ENCODE measurements around the gene CACNB2. TPM values are rescaled to one million over a fixed set of nuclear protein-coding genes. Genes with fewer than 3 reads are reported as not detected.

The CACNB2 gene
- total RNA-seq, 1 experiment from 2014 or later, result not detected

GRCh38 chr10:18406136-18406535 is 265.9 kb downstream of the CACNB2 start:
- Histone ChIP-seq H3F3A (ENCODE audit: insufficient read depth, low read depth) (no peaks in the 10 kb centered on the region), H3K9me3 (ENCODE audit: insufficient read depth, low read depth) (no peaks in the 10 kb centered on the region), H3K4me2 (no peak overlapping the region), H3K36me3 (ENCODE audit: low read depth) (no peaks in the 10 kb centered on the region), H3K4me3 (no peak overlapping the region), H4K20me1 (ENCODE audit: insufficient read depth) (no peaks in the 10 kb centered on the region), H3K27me3 (ENCODE audit: insufficient read depth, low read depth) (peaks cover 3% of the 10 kb centered on the region; the same call in 1 of the 2 replicates), H3K27ac (no peak overlapping the region), H3K79me2 (ENCODE audit: low read depth) (no peaks in the 10 kb centered on the region), H2AFZ (no peak overlapping the region), H3K4me1 (replicated peaks; ENCODE audit: insufficient read depth) (no peaks in the 10 kb centered on the region), H3K9me2 (ENCODE audit: insufficient read depth) (no peaks in the 10 kb centered on the region)
- POLR2A ChIA-PET (ENCODE audit: unreplicated experiment), result no interaction called here
- TF ChIP-seq CTCF (conservative IDR thresholded peaks at IDR 0.05) (no peak), EZH2 (IDR thresholded peaks at IDR 0.05; ENCODE audit: low read depth) (no peak)
- intact Hi-C loops (cut with micrococcal nuclease; ENCODE audit: unreplicated experiment), result no loop called here
- CTCF ChIA-PET, result no interaction called here
- no peak for DNase-seq
- BruUV-seq (replicated peaks), result no TSS peak

- H3F3A ChIP-seq (ENCODE audit: insufficient read depth, low read depth), result no peaks in the 10 kb centered on the region
- H3K4me2 ChIP-seq, result no peak overlapping the region
- no peaks in the 10 kb centered on the region for H3K36me3 ChIP-seq (ENCODE audit: low read depth)
- DNase-seq, result no peak
- no peak overlapping the region for H2AFZ ChIP-seq
- H3K79me2 ChIP-seq (ENCODE audit: low read depth), result no peaks in the 10 kb centered on the region
- CTCF ChIA-PET, result no interaction called here
- TF ChIP-seq EZH2 (IDR thresholded peaks at IDR 0.05; ENCODE audit: low read depth) (no peak), CTCF (conservative IDR thresholded peaks at IDR 0.05) (no peak)
- POLR2A ChIA-PET (ENCODE audit: unreplicated experiment), result no interaction called here
- intact Hi-C loops (cut with micrococcal nuclease; ENCODE audit: unreplicated experiment), result no loop called here
- H3K27ac ChIP-seq, result no peak overlapping the region
- H4K20me1 ChIP-seq (ENCODE audit: insufficient read depth), result no peaks in the 10 kb centered on the region
- no TSS peak for BruUV-seq (replicated peaks)
- no peaks in the 10 kb centered on the region for H3K9me3 ChIP-seq (ENCODE audit: insufficient read depth, low read depth)
- H3K27me3 ChIP-seq (ENCODE audit: insufficient read depth, low read depth), result no peaks in the 10 kb centered on the region
- no peaks in the 10 kb centered on the region for H3K4me1 ChIP-seq (replicated peaks; ENCODE audit: insufficient read depth)
- H3K4me3 ChIP-seq, result no peak overlapping the region
- H3K9me2 ChIP-seq (ENCODE audit: insufficient read depth), result no peaks in the 10 kb centered on the region
Measured at GRCh38 chr10:18409599-18410397, 269.6 kb downstream of the CACNB2 start.

GRCh38 chr10:18414061-18414460 is 273.8 kb downstream of the CACNB2 start:
- DNase-seq, result no peak
- no peaks in the 10 kb centered on the region for H3K9me3 ChIP-seq (ENCODE audit: insufficient read depth, low read depth)
- H3K27ac ChIP-seq, result no peak overlapping the region
- H3K4me2 ChIP-seq, result no peak overlapping the region
- H3K4me3 ChIP-seq, result no peak overlapping the region
- no peaks in the 10 kb centered on the region for H3K36me3 ChIP-seq (ENCODE audit: low read depth)
- no peak overlapping the region for H2AFZ ChIP-seq
- intact Hi-C loops (cut with micrococcal nuclease; ENCODE audit: unreplicated experiment), result no loop called here
- no peaks in the 10 kb centered on the region for H3F3A ChIP-seq (ENCODE audit: insufficient read depth, low read depth)
- H3K79me2 ChIP-seq (ENCODE audit: low read depth), result no peaks in the 10 kb centered on the region
- no TSS peak for BruUV-seq (replicated peaks)
- TF ChIP-seq CTCF (conservative IDR thresholded peaks at IDR 0.05), result no peak
- no peak for TF ChIP-seq EZH2 (IDR thresholded peaks at IDR 0.05; ENCODE audit: low read depth)
- POLR2A ChIA-PET (ENCODE audit: unreplicated experiment), result interaction anchor here (0.7 kb wide), 1 partner anchor 205 kb away, joined by 4 read pairs; no protein-coding TSS in a partner anchor
- no peaks in the 10 kb centered on the region for H3K9me2 ChIP-seq (ENCODE audit: insufficient read depth)
- CTCF ChIA-PET, result no interaction called here
- H3K4me1 ChIP-seq (replicated peaks; ENCODE audit: insufficient read depth), result no peaks in the 10 kb centered on the region
- H3K27me3 ChIP-seq (ENCODE audit: insufficient read depth, low read depth), result no peaks in the 10 kb centered on the region
- H4K20me1 ChIP-seq (ENCODE audit: insufficient read depth), result no peaks in the 10 kb centered on the region
